ENCODE measurements around the gene XPA. TPM values are rescaled to one million over a fixed set of nuclear protein-coding genes. Genes with fewer than 3 reads are reported as not detected.

The XPA gene
- total and polyA plus RNA-seq, 4 donors = 6.6 to 19.6 (median 6.8) TPM

DNA sequence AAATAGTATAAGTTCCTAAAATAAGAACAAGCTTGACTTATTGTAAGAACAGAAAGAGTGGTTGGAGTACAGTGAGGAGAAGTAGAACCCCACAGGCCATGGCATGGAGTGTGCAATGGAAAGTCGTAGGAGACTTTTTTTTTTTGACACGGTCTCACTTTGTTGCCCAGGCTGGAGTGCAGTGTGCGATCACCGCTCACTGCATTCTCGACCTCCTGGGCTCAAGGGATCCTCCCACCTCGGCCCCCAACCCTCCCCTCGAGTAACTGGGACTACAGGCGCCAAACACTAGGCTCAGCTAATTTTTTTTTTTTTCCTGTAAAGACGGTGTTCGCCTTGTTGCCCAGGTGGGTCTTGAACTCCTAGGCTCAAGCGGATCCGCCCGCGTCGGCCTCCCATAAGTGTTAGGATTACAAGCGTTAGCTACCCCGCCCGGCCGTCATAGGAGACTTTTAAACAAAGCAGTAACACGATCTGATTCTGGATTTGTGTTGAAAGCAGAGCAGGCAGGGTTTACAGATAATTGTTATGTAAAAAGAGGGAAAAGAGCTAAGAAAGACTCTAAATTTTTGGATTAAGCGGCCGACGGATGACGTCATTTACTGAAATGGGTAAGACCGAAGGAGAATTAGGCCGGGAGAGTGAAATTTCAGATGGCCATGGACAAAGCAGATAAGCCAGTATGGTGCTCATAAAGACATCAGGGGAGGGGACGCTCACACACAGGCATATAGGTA lies 64.7 kb downstream of the XPA start:
- H3K9ac ChIP-seq (ENCODE audit: low read depth in 1 of 2, low read length in 2 of 2) = peak overlapping the region; percentile 65 to 96
- no peaks in the 10 kb centered on the region for H3K27me3 ChIP-seq (ENCODE audit: control insufficient read depth in 4 of 4, insufficient read depth in 4 of 4, low read length in 3 of 4)
- H3K36me3 ChIP-seq (ENCODE audit: control insufficient read depth in 4 of 4, insufficient read depth in 3 of 4, low read depth in 1 of 4, low read length in 3 of 4) = peaks cover 0 to 5% (median under 1%) of the 10 kb centered on the region in 4 donors
- H3K9me3 ChIP-seq (ENCODE audit: control insufficient read depth in 4 of 4, low read length in 3 of 4) = no peaks in the 10 kb centered on the region
- peak; percentile 62 for DNase-seq (ENCODE audit: low spot score)
- peaks cover 4 to 45% (median 29%) of the 10 kb centered on the region in 4 donors for H3K4me1 ChIP-seq (ENCODE audit: control insufficient read depth in 4 of 4, insufficient read depth in 4 of 4, low read length in 3 of 4)
- 2% methylated on average over 27 of the region's 27 CpGs for WGBS
- TF ChIP-seq TAF1 (conservative IDR thresholded peaks at IDR 0.05) (peak; percentile 45), JUND (IDR thresholded peaks at IDR 0.05) (peak; percentile 71 to 94), RXRA (IDR thresholded peaks at IDR 0.05) (no peak)
- H3K4me3 ChIP-seq (ENCODE audit: low read depth in 1 of 3, low read length in 3 of 3) = peak overlapping the region; percentile 70 to 86 (median 73)
- peak overlapping the region; percentile 94 to 98 for H3K27ac ChIP-seq (ENCODE audit: low read depth in 1 of 2, low read length in 2 of 2)

DNA sequence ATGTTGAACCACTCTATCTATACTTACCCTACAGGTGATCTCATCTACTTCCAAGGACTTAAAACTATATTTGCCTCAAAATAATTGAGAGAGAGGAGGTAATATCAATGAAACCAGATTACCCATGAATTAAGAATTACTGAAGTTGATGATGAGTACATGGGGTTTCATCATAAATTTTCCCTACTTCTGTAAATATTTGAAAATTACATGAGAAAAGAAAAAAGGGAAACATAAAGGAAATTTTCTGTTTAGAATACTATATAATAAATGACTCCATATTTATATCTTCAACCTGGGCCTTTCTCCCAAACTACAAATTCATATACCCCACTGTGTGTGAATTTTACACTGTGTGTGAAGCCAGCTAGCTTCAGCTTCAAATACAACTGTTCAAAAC lies 66.5 kb downstream of the XPA start:
- H3K4me1 ChIP-seq (ENCODE audit: control insufficient read depth in 4 of 4, insufficient read depth in 4 of 4, low read length in 3 of 4) = peaks cover 4 to 37% (median 23%) of the 10 kb centered on the region in 4 donors
- no peaks in the 10 kb centered on the region for H3K27me3 ChIP-seq (ENCODE audit: control insufficient read depth in 4 of 4, insufficient read depth in 4 of 4, low read length in 3 of 4)
- no peak overlapping the region for H3K9ac ChIP-seq (ENCODE audit: low read depth in 1 of 2, low read length in 2 of 2)
- peaks cover 0 to 5% (median under 1%) of the 10 kb centered on the region in 4 donors for H3K36me3 ChIP-seq (ENCODE audit: control insufficient read depth in 4 of 4, insufficient read depth in 3 of 4, low read depth in 1 of 4, low read length in 3 of 4)
- no peak overlapping the region for H3K4me3 ChIP-seq (ENCODE audit: low read depth in 1 of 3, low read length in 3 of 3)
- no peaks in the 10 kb centered on the region for H3K9me3 ChIP-seq (ENCODE audit: control insufficient read depth in 4 of 4, low read length in 3 of 4)
- no peak for DNase-seq (ENCODE audit: low spot score)
- no peak overlapping the region for H3K27ac ChIP-seq (ENCODE audit: low read depth in 1 of 2, low read length in 2 of 2)
- TF ChIP-seq, protein P1, sequence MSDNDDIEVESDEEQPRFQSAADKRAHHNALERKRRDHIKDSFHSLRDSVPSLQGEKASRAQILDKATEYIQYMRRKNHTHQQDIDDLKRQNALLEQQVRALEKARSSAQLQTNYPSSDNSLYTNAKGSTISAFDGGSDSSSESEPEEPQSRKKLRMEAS (IDR thresholded peaks at IDR 0.05) = no peak
- TF ChIP-seq HNF4A (conservative IDR thresholded peaks at IDR 0.05) (no peak), NR2F2 (IDR thresholded peaks at IDR 0.05) (no peak), RXRA (IDR thresholded peaks at IDR 0.05) (no peak), RAD21 (IDR thresholded peaks at IDR 0.05) (no peak)
- TF ChIP-seq, protein P2, sequence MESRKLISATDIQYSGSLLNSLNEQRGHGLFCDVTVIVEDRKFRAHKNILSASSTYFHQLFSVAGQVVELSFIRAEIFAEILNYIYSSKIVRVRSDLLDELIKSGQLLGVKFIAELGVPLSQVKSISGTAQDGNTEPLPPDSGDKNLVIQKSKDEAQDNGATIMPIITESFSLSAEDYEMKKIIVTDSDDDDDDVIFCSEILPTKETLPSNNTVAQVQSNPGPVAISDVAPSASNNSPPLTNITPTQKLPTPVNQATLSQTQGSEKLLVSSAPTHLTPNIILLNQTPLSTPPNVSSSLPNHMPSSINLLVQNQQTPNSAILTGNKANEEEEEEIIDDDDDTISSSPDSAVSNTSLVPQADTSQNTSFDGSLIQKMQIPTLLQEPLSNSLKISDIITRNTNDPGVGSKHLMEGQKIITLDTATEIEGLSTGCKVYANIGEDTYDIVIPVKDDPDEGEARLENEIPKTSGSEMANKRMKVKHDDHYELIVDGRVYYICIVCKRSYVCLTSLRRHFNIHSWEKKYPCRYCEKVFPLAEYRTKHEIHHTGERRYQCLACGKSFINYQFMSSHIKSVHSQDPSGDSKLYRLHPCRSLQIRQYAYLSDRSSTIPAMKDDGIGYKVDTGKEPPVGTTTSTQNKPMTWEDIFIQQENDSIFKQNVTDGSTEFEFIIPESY (IDR thresholded peaks at IDR 0.05) = no peak
- TF ChIP-seq, protein P3, sequence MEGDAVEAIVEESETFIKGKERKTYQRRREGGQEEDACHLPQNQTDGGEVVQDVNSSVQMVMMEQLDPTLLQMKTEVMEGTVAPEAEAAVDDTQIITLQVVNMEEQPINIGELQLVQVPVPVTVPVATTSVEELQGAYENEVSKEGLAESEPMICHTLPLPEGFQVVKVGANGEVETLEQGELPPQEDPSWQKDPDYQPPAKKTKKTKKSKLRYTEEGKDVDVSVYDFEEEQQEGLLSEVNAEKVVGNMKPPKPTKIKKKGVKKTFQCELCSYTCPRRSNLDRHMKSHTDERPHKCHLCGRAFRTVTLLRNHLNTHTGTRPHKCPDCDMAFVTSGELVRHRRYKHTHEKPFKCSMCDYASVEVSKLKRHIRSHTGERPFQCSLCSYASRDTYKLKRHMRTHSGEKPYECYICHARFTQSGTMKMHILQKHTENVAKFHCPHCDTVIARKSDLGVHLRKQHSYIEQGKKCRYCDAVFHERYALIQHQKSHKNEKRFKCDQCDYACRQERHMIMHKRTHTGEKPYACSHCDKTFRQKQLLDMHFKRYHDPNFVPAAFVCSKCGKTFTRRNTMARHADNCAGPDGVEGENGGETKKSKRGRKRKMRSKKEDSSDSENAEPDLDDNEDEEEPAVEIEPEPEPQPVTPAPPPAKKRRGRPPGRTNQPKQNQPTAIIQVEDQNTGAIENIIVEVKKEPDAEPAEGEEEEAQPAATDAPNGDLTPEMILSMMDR (IDR thresholded peaks at IDR 0.05; ENCODE audit: low read depth, low read length, missing input control) = no peak
- TF ChIP-seq, protein P4, sequence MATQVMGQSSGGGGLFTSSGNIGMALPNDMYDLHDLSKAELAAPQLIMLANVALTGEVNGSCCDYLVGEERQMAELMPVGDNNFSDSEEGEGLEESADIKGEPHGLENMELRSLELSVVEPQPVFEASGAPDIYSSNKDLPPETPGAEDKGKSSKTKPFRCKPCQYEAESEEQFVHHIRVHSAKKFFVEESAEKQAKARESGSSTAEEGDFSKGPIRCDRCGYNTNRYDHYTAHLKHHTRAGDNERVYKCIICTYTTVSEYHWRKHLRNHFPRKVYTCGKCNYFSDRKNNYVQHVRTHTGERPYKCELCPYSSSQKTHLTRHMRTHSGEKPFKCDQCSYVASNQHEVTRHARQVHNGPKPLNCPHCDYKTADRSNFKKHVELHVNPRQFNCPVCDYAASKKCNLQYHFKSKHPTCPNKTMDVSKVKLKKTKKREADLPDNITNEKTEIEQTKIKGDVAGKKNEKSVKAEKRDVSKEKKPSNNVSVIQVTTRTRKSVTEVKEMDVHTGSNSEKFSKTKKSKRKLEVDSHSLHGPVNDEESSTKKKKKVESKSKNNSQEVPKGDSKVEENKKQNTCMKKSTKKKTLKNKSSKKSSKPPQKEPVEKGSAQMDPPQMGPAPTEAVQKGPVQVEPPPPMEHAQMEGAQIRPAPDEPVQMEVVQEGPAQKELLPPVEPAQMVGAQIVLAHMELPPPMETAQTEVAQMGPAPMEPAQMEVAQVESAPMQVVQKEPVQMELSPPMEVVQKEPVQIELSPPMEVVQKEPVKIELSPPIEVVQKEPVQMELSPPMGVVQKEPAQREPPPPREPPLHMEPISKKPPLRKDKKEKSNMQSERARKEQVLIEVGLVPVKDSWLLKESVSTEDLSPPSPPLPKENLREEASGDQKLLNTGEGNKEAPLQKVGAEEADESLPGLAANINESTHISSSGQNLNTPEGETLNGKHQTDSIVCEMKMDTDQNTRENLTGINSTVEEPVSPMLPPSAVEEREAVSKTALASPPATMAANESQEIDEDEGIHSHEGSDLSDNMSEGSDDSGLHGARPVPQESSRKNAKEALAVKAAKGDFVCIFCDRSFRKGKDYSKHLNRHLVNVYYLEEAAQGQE (IDR thresholded peaks at IDR 0.05) = no peak
